Stimulated activated effector memory CD8-positive, alpha-beta T cell treated with anti-CD3 and anti-CD28 coated beads, Interleukin-12 subunit alpha, Interleukin-12 subunit beta, amount 100 ng/mL, for 72 hours (primary cell): ENCODE data around the gene TCF7L2.

Experiments
- ATAC-seq: fragments of 150-1000 bp; cut with Tn5 transposase; 2 replicates; pipeline ENCODE4 v1.10.0; 2021
- DNase-seq, 2 donors: peaks; one replicate each; pipeline ENCODE4 v3.0.0; 2021 to 2022; ENCODE audit warnings: low spot score in 2 of 2
- H3K27ac Mint-ChIP-seq: one replicate; pipeline ENCODE4 v1.8.0; 2022; ENCODE audit warnings: mild to moderate bottlenecking, mixed read lengths
- H3K36me3 Mint-ChIP-seq: one replicate; pipeline ENCODE4 v1.8.0; 2022; ENCODE audit warnings: mild to moderate bottlenecking, mixed read lengths
- H3K4me1 Mint-ChIP-seq: one replicate; pipeline ENCODE4 v1.8.0; 2022; ENCODE audit warnings: mixed read lengths
- H3K4me3 Mint-ChIP-seq: one replicate; pipeline ENCODE4 v1.8.0; 2022; ENCODE audit warnings: mild to moderate bottlenecking, mixed read lengths
- H3K9me3 Mint-ChIP-seq: one replicate; pipeline ENCODE4 v1.8.0; 2022; ENCODE audit warnings: mixed read lengths

TCF7L2 gene

GRCh38 chr10:112954974-112955581 lies 5.0 kb downstream of the TCF7L2 start:
- H3K4me3 Mint-ChIP-seq = no peak overlapping the region
- no peak for DNase-seq
- peaks cover 42% of the 10 kb centered on the region for H3K4me1 Mint-ChIP-seq
- ATAC-seq = no peak
- no peaks in the 10 kb centered on the region for H3K36me3 Mint-ChIP-seq
- no peak overlapping the region for H3K27ac Mint-ChIP-seq
- H3K9me3 Mint-ChIP-seq = no peaks in the 10 kb centered on the region

- Mint-ChIP-seq H3K9me3 (no peaks in the 10 kb centered on the region), H3K27ac (no peak overlapping the region), H3K4me1 (peaks cover 40% of the 10 kb centered on the region), H3K4me3 (no peak overlapping the region), H3K36me3 (no peaks in the 10 kb centered on the region)
- no peak for ATAC-seq
- no peak for DNase-seq
Measured at GRCh38 chr10:112955582-112956421, 5.8 kb downstream of the TCF7L2 start.

GRCh38 chr10:112956631-112957350 lies 6.7 kb downstream of the TCF7L2 start:
- H3K4me3 Mint-ChIP-seq = no peak overlapping the region
- H3K4me1 Mint-ChIP-seq = peaks cover 40% of the 10 kb centered on the region
- DNase-seq (no peak), ATAC-seq (no peak)
- H3K9me3 Mint-ChIP-seq = no peaks in the 10 kb centered on the region
- no peaks in the 10 kb centered on the region for H3K36me3 Mint-ChIP-seq
- H3K27ac Mint-ChIP-seq = no peak overlapping the region

- H3K27ac Mint-ChIP-seq = no peak overlapping the region
- DNase-seq = no peak
Measured at GRCh38 chr10:112957640-112958092, 7.6 kb downstream of the TCF7L2 start.

GRCh38 chr10:112958275-112958995 lies 8.4 kb downstream of the TCF7L2 start:
- no peaks in the 10 kb centered on the region for H3K9me3 Mint-ChIP-seq
- DNase-seq = no peak
- ATAC-seq = no peak
- H3K4me3 Mint-ChIP-seq = no peak overlapping the region
- no peak overlapping the region for H3K27ac Mint-ChIP-seq
- no peaks in the 10 kb centered on the region for H3K36me3 Mint-ChIP-seq
- H3K4me1 Mint-ChIP-seq = peaks cover 30% of the 10 kb centered on the region

More at GRCh38 chr10:112957640-112958092, 7.6 kb downstream of the TCF7L2 start:
- H3K9me3 Mint-ChIP-seq = no peaks in the 10 kb centered on the region
- no peaks in the 10 kb centered on the region for H3K36me3 Mint-ChIP-seq
- ATAC-seq = no peak
- no peak overlapping the region for H3K4me3 Mint-ChIP-seq
- H3K4me1 Mint-ChIP-seq = peaks cover 37% of the 10 kb centered on the region

- DNase-seq (no peak), ATAC-seq (no peak)
- H3K4me1 Mint-ChIP-seq = peaks cover 36% of the 10 kb centered on the region
- no peak overlapping the region for H3K4me3 Mint-ChIP-seq
- H3K27ac Mint-ChIP-seq = no peak overlapping the region
- no peaks in the 10 kb centered on the region for H3K9me3 Mint-ChIP-seq
- H3K36me3 Mint-ChIP-seq = no peaks in the 10 kb centered on the region
Measured at GRCh38 chr10:112959207-112959838, 9.3 kb downstream of the TCF7L2 start.

GRCh38 chr10:112960151-112960681 lies 10.2 kb downstream of the TCF7L2 start:
- Mint-ChIP-seq H3K4me3 (no peak overlapping the region), H3K27ac (no peak overlapping the region), H3K9me3 (no peaks in the 10 kb centered on the region), H3K36me3 (no peaks in the 10 kb centered on the region), H3K4me1 (peaks cover 39% of the 10 kb centered on the region)
- ATAC-seq = no peak
- no peak for DNase-seq

- H3K36me3 Mint-ChIP-seq = no peaks in the 10 kb centered on the region
- peaks cover 30% of the 10 kb centered on the region for H3K4me1 Mint-ChIP-seq
- no peak overlapping the region for H3K27ac Mint-ChIP-seq
- no peaks in the 10 kb centered on the region for H3K9me3 Mint-ChIP-seq
- ATAC-seq = no peak
- no peak overlapping the region for H3K4me3 Mint-ChIP-seq
- no peak for DNase-seq
Measured at GRCh38 chr10:112961609-112962008, 11.6 kb downstream of the TCF7L2 start.

- Mint-ChIP-seq H3K36me3 (no peaks in the 10 kb centered on the region), H3K27ac (no peak overlapping the region), H3K9me3 (no peaks in the 10 kb centered on the region), H3K4me3 (no peak overlapping the region), H3K4me1 (peaks cover 30% of the 10 kb centered on the region)
- ATAC-seq = no peak
- DNase-seq = no peak
Measured at GRCh38 chr10:112962343-112962742, 12.3 kb downstream of the TCF7L2 start.

- peaks cover 30% of the 10 kb centered on the region for H3K4me1 Mint-ChIP-seq
- H3K4me3 Mint-ChIP-seq = no peak overlapping the region
- ATAC-seq (no peak), DNase-seq (no peak)
- H3K9me3 Mint-ChIP-seq = no peaks in the 10 kb centered on the region
- H3K27ac Mint-ChIP-seq = no peak overlapping the region
- H3K36me3 Mint-ChIP-seq = no peaks in the 10 kb centered on the region
Measured at GRCh38 chr10:112963835-112964234, 13.8 kb downstream of the TCF7L2 start.

- peaks cover 24% of the 10 kb centered on the region for H3K4me1 Mint-ChIP-seq
- H3K4me3 Mint-ChIP-seq = no peak overlapping the region
- no peak for ATAC-seq
- no peaks in the 10 kb centered on the region for H3K36me3 Mint-ChIP-seq
- DNase-seq = no peak
- H3K27ac Mint-ChIP-seq = no peak overlapping the region
- H3K9me3 Mint-ChIP-seq = no peaks in the 10 kb centered on the region
Measured at GRCh38 chr10:112964482-112964881, 14.4 kb downstream of the TCF7L2 start.

GRCh38 chr10:112966194-112966855 lies 16.3 kb downstream of the TCF7L2 start:
- DNase-seq = no peak
- no peak overlapping the region for H3K4me3 Mint-ChIP-seq
- no peak overlapping the region for H3K27ac Mint-ChIP-seq
- H3K4me1 Mint-ChIP-seq = peaks cover 15% of the 10 kb centered on the region
- no peak for ATAC-seq
- no peaks in the 10 kb centered on the region for H3K36me3 Mint-ChIP-seq
- H3K9me3 Mint-ChIP-seq = no peaks in the 10 kb centered on the region

- Mint-ChIP-seq H3K4me1 (peaks cover 10% of the 10 kb centered on the region), H3K36me3 (no peaks in the 10 kb centered on the region), H3K9me3 (no peaks in the 10 kb centered on the region), H3K27ac (no peak overlapping the region), H3K4me3 (no peak overlapping the region)
- DNase-seq (no peak), ATAC-seq (no peak)
Measured at GRCh38 chr10:112967200-112967599, 17.2 kb downstream of the TCF7L2 start.

- H3K4me3 Mint-ChIP-seq = no peak overlapping the region
- no peak for DNase-seq
- H3K36me3 Mint-ChIP-seq = no peaks in the 10 kb centered on the region
- no peak for ATAC-seq
- H3K4me1 Mint-ChIP-seq = peaks cover 5% of the 10 kb centered on the region
- no peaks in the 10 kb centered on the region for H3K9me3 Mint-ChIP-seq
- H3K27ac Mint-ChIP-seq = no peak overlapping the region
Measured at GRCh38 chr10:112969131-112969530, 19.1 kb downstream of the TCF7L2 start.
